H1 (cell line): ENCODE data around the gene CNPY4. TPM values are rescaled to one million over a fixed set of nuclear protein-coding genes. Genes with fewer than 3 reads are reported as not detected.

Experiments
- CTCF ChIA-PET: fragments of 300-600 bp; sonication (Branson Sonifier 250); formaldehyde crosslinking; loops from one replicate; lab custom pipeline; 2021; ENCODE audit not compliant: partially characterized antibody; lab: Charles Lee
- POLR2A ChIA-PET: fragments of 300-600 bp; sonication (Branson Sonifier 250); formaldehyde crosslinking; loops from one replicate; lab custom pipeline; 2021; ENCODE audit warnings: inconsistent platforms; ENCODE audit not compliant: partially characterized antibody; lab: Charles Lee
- DNase-seq, 2 experiments: peaks; one replicate each; pipeline versions ENCODE4 v3.0.0 to v3.0.0-alpha.2; 2010 to 2022; ENCODE audit warnings: low spot score in 2 of 2, low read depth in 1 of 2, mixed read lengths in 1 of 2
- FAIRE-seq: peaks from 2 replicates; lab custom pipeline; 2011; peaks lifted over from hg19 to GRCh38; lab: Jason Lieb, UNC
- H2AFZ ChIP-seq: 2 replicates; pipeline ENCODE4 v1.8.1; 2012; ENCODE audit warnings: low read length, inconsistent platforms
- H2AK5ac ChIP-seq: 2 replicates; pipeline ENCODE4 v1.6.1; 2013; ENCODE audit warnings: low read depth, low read length
- H2BK120ac ChIP-seq: replicated peaks from 2 replicates; pipeline ENCODE3; 2013; ENCODE audit warnings: low read depth, low read length, inconsistent platforms
- H2BK12ac ChIP-seq: 2 replicates; pipeline ENCODE4 v1.6.1; 2013; ENCODE audit warnings: low read depth, low read length
- H2BK15ac ChIP-seq: 2 replicates; pipeline ENCODE4 v1.6.1; 2013; ENCODE audit warnings: low read length
- H2BK20ac ChIP-seq: 2 replicates; pipeline ENCODE4 v1.6.1; 2013; ENCODE audit warnings: low read length
- H2BK5ac ChIP-seq: 2 replicates; pipeline ENCODE4 v1.6.1; 2013; ENCODE audit warnings: low read depth, low read length
- H3K14ac ChIP-seq: 2 replicates; pipeline ENCODE4 v1.6.1; 2013; ENCODE audit warnings: inconsistent platforms; ENCODE audit not compliant: insufficient read length
- H3K18ac ChIP-seq: 2 replicates; pipeline ENCODE4 v1.6.1; 2013; ENCODE audit warnings: low read length; ENCODE audit errors: extremely low read depth
- H3K23ac ChIP-seq: 2 replicates; pipeline ENCODE4 v1.6.1; 2013; ENCODE audit warnings: inconsistent platforms; ENCODE audit not compliant: insufficient read length
- H3K23me2 ChIP-seq: 2 replicates; pipeline ENCODE4 v1.6.1; 2013; ENCODE audit warnings: low read depth, low read length
- H3K27ac ChIP-seq: 2 replicates; pipeline ENCODE4 v1.6.1; 2011; ENCODE audit warnings: low read depth, low read length, inconsistent platforms
- H3K27me3 ChIP-seq, 4 experiments: replicated peaks in 1 of 4; 1 replicate in 1 of 4; 2 replicates in 3 of 4; pipeline versions ENCODE4 v1.6.1 to v1.8.1; 2011 to 2013; ENCODE audit warnings: low read length in 3 of 4, mild to moderate bottlenecking in 3 of 4, inconsistent platforms in 2 of 4, mixed read lengths in 2 of 4, moderate library complexity in 1 of 4; ENCODE audit not compliant: control insufficient read depth in 3 of 4, insufficient read depth in 3 of 4; ENCODE audit errors: extremely low read depth in 1 of 4
- H3K36me3 ChIP-seq, 4 experiments: 2 replicates each; pipeline versions ENCODE4 v1.6.1 to v1.8.1; 2011 to 2013; ENCODE audit warnings: mild to moderate bottlenecking in 4 of 4, low read length in 3 of 4, moderate library complexity in 2 of 4, control low read depth in 1 of 4, inconsistent platforms in 1 of 4; ENCODE audit not compliant: insufficient read depth in 4 of 4, control insufficient read depth in 2 of 4
- H3K4ac ChIP-seq: replicated peaks from 2 replicates; pipeline ENCODE3; 2013; ENCODE audit warnings: low read length, low read depth, mixed read lengths, inconsistent platforms; ENCODE audit not compliant: insufficient read length
- H3K4me1 ChIP-seq, 4 experiments: replicated peaks in 1 of 4; 1 replicate in 1 of 4; 2 replicates in 3 of 4; pipeline versions ENCODE4 v1.6.1 to v1.8.1; 2011 to 2013; ENCODE audit warnings: low read length in 3 of 4, inconsistent platforms in 2 of 4, mixed read lengths in 1 of 4; ENCODE audit not compliant: insufficient read depth in 4 of 4, control insufficient read depth in 3 of 4
- H3K4me2 ChIP-seq, 2 experiments: 2 replicates each; pipeline versions ENCODE4 v1.6.1 to v1.8.1; 2011 to 2013; ENCODE audit warnings: low read depth in 2 of 2, low read length in 2 of 2, control low read depth in 1 of 2, inconsistent platforms in 1 of 2, mild to moderate bottlenecking in 1 of 2; ENCODE audit not compliant: insufficient read depth in 1 of 2
- H3K4me3 ChIP-seq, 4 experiments: fragments of 200-600, 300-600 bp in 1 of 4; sonication (generic), shearing (Covaris generic), sonication (Bioruptor Twin) in 1 of 4; 2 replicates each; pipeline versions ENCODE4 v1.5.1 to v1.8.1; 2011 to 2016; ENCODE audit warnings: low read length in 4 of 4, low read depth in 3 of 4, control low read depth in 2 of 4, inconsistent platforms in 2 of 4, mild to moderate bottlenecking in 2 of 4, mixed read lengths in 1 of 4, moderate library complexity in 1 of 4; ENCODE audit not compliant: insufficient read depth in 2 of 4; ENCODE audit errors: extremely low read depth in 1 of 4
- H3K56ac ChIP-seq: replicated peaks from 2 replicates; pipeline ENCODE3; 2013; ENCODE audit warnings: low read depth, mild to moderate bottlenecking, mixed read lengths, low read length, inconsistent platforms; ENCODE audit not compliant: insufficient read length
- H3K79me1 ChIP-seq: 2 replicates; pipeline ENCODE4 v1.6.1; 2013; ENCODE audit warnings: low read depth, low read length, control low read depth
- H3K79me2 ChIP-seq, 2 experiments: 2 replicates each; pipeline versions ENCODE4 v1.6.1 to v1.8.1; 2012 to 2013; ENCODE audit warnings: low read length in 2 of 2, mild to moderate bottlenecking in 2 of 2, inconsistent platforms in 1 of 2; ENCODE audit not compliant: insufficient read depth in 2 of 2, control insufficient read depth in 1 of 2
- H3K9ac ChIP-seq, 4 experiments: replicated peaks in 1 of 4; 1 replicate in 1 of 4; 2 replicates in 3 of 4; pipeline versions ENCODE4 v1.6.1 to v1.8.1; 2011 to 2013; ENCODE audit warnings: low read depth in 3 of 4, low read length in 3 of 4, control low read depth in 2 of 4, mild to moderate bottlenecking in 2 of 4, moderate library complexity in 2 of 4, inconsistent platforms in 1 of 4; ENCODE audit errors: extremely low read depth in 1 of 4
- H3K9me3 ChIP-seq, 2 experiments: 2 replicates each; pipeline versions ENCODE4 v1.6.1 to v1.8.1; 2012 to 2013; ENCODE audit warnings: mild to moderate bottlenecking in 2 of 2, moderate library complexity in 2 of 2, control low read depth in 1 of 2, inconsistent platforms in 1 of 2, low read depth in 1 of 2, low read length in 1 of 2, mixed read lengths in 1 of 2; ENCODE audit not compliant: insufficient read depth in 2 of 2
- H4K20me1 ChIP-seq, 2 experiments: replicated peaks in 1 of 2; 2 replicates each; pipeline versions ENCODE3 to v1.8.1; 2011 to 2013; ENCODE audit warnings: inconsistent platforms in 2 of 2, low read length in 2 of 2, mild to moderate bottlenecking in 1 of 2; ENCODE audit not compliant: insufficient read depth in 2 of 2, control insufficient read depth in 1 of 2
- H4K5ac ChIP-seq: 2 replicates; pipeline ENCODE4 v1.6.1; 2013; ENCODE audit warnings: low read length, low read depth, mixed read lengths, inconsistent platforms; ENCODE audit not compliant: insufficient read length
- H4K8ac ChIP-seq: 2 replicates; pipeline ENCODE4 v1.8.0; 2013; ENCODE audit warnings: mild to moderate bottlenecking, moderate library complexity, low read length, inconsistent platforms; ENCODE audit not compliant: insufficient read depth; ENCODE audit errors: extremely low read depth
- H4K91ac ChIP-seq: replicated peaks from 2 replicates; pipeline ENCODE3; 2013; ENCODE audit warnings: low read length, mixed read lengths, inconsistent platforms; ENCODE audit not compliant: insufficient read length
- ATF3 ChIP-seq: IDR thresholded peaks from 2 replicates; pipeline ENCODE4 v1.6.1; 2011; ENCODE audit warnings: low read depth, mild to moderate bottlenecking, low read length; ENCODE audit not compliant: insufficient read depth
- CBX8 ChIP-seq: fragments of 300-800, 300-1000 bp; sonication (generic); IDR thresholded peaks from 2 replicates; pipeline ENCODE4 v1.7.1; 2016; ENCODE audit warnings: low read depth, low read length, borderline replicate concordance
- JUND ChIP-seq: IDR thresholded peaks from 2 replicates; pipeline ENCODE4 v1.6.1; 2011; ENCODE audit warnings: mild to moderate bottlenecking, improper control_type of control experiment, low read length
- POLR2AphosphoS5 ChIP-seq: IDR thresholded peaks from 2 replicates; pipeline ENCODE4 v1.6.1; 2011; ENCODE audit warnings: low read depth, low read length
- RAD21 ChIP-seq, 2 experiments: IDR thresholded peaks in 1 of 2; conservative IDR thresholded peaks in 1 of 2; 2 replicates each; pipeline ENCODE4 v1.6.1; 2011; ENCODE audit warnings: low read depth in 2 of 2, low read length in 2 of 2, improper control_type of control experiment in 1 of 2, inconsistent platforms in 1 of 2, mild to moderate bottlenecking in 1 of 2, moderate library complexity in 1 of 2
- SP1 ChIP-seq: IDR thresholded peaks from 2 replicates; pipeline ENCODE4 v1.6.1; 2011; ENCODE audit warnings: low read depth, low read length
- WGBS, 2 experiments: shearing (Covaris generic) in 1 of 2; methylation state at CpG; one replicate each; pipeline versions ENCODE4 v1.1.6 to v1.1.7; 2013 to 2015; ENCODE audit warnings: low lambda C conversion rate in 2 of 2, mixed read lengths in 2 of 2, inconsistent platforms in 1 of 2, low coverage in 1 of 2, missing lambda C conversion rate in 1 of 2; ENCODE audit not compliant: insufficient replicate concordance in 2 of 2, insufficient coverage in 1 of 2, insufficient read length in 1 of 2; ENCODE audit errors: extremely low coverage in 1 of 2, missing lambda C conversion rate in 1 of 2; 5-methylcytosine and 5-hydroxymethylcytosine counted together
- polyA plus RNA-seq, 7 experiments: library from polyadenylated mRNA; depleted of rRNA in 3 of 7; stranded (reverse) in 5 of 7; unstranded in 2 of 7; fragments of >200 nt in 5 of 7; fragments of 200-250 nt in 2 of 7; gene quantifications; 1 replicate in 5 of 7; 2 replicates in 1 of 7; 4 replicates in 1 of 7; pipeline versions ENCODE4 v1.2.1 to v1.2.3, GENCODE V29; 2011 to 2013; ENCODE audit warnings: missing spikeins in 2 of 7, mixed read lengths in 2 of 7
- total RNA-seq: library from RNA; stranded (reverse); fragmentation: NEBNext Ultra II Directional; extraction: Animal tissue kit (Norgen Biotek cat#: 25700); gene quantifications from 2 replicates; pipeline ENCODE4 v1.2.1, GENCODE V29; 2021

The CNPY4 gene
- total and polyA plus RNA-seq, 2 of the 8 experiments (the other 6 are each of a cell fraction or from before 2014, with no cell fraction given): 10.2 to 15.3 TPM

- no peak overlapping the region for H3K18ac ChIP-seq
- H2BK5ac ChIP-seq: no peak overlapping the region
- TF ChIP-seq RAD21 (IDR thresholded peaks at IDR 0.05 in 1 of 2, conservative IDR thresholded peaks at IDR 0.05 in 1 of 2; ENCODE audit: low read depth in 2 of 2, low read length in 2 of 2): no peak
- TF ChIP-seq CBX8: no peak
- TF ChIP-seq SP1: no peak
- no peak; the same call in 1 of the 2 replicates for TF ChIP-seq POLR2AphosphoS5
- no peak for TF ChIP-seq JUND
- no peak for TF ChIP-seq ATF3
- TF ChIP-seq, all 59 proteins: peak for 0
- WGBS, 2 experiments: 85% methylated on average over 11 of the region's 11 CpGs; no CpG with 5 or more reads in 1 of the 2 experiments
- Histone ChIP-seq H3K4ac (no peak overlapping the region), H2BK120ac (no peak overlapping the region), H3K23me2 (no peaks in the 10 kb centered on the region), H3K23ac (no peak overlapping the region), H4K8ac (peak overlapping the region; percentile 28; the same call in 1 of the 2 replicates), H2BK20ac (no peak overlapping the region), H3K9me3 (no peaks in the 10 kb centered on the region), H3K56ac (no peak overlapping the region), H3K14ac (no peak overlapping the region), H2AFZ (no peak overlapping the region), H2BK12ac (no peak overlapping the region), H4K91ac (no peak overlapping the region), H3K79me1 (no peaks in the 10 kb centered on the region; the same call in 1 of the 2 replicates), H4K5ac (no peak overlapping the region), H3K4me2 (no peak overlapping the region), H3K27ac (no peak overlapping the region), H3K9ac (no peak overlapping the region), H2BK15ac (no peak overlapping the region), H3K27me3 (no peaks in the 10 kb centered on the region), H4K20me1 (peaks cover 5% of the 10 kb centered on the region in 2 experiments), H3K36me3 (peaks cover 9 to 62% (median 40%) of the 10 kb centered on the region in 4 experiments; a peak in 7 of 8 replicates), H3K79me2 (no peaks in the 10 kb centered on the region), H2AK5ac (no peak overlapping the region), H3K4me3 (no peak overlapping the region), H3K4me1 (no peaks in the 10 kb centered on the region)
- CTCF ChIA-PET: no interaction called here
- DNase-seq (no peak), FAIRE-seq (no peak)
- POLR2A ChIA-PET: interaction anchor here (12.1 to 20.0 kb wide), 2 partner anchors 10 to 20 kb away, joined by 414 to 722 read pairs; partner anchors contain the start of genes CNPY4, COPS6, MBLAC1 and TAF6
These were observed 11.5 kb upstream of the CNPY4 start for GRCh38 chr7:100107890-100108289.
